ENCODE results near the gene FMO2. TPM values are rescaled to one million over a fixed set of nuclear protein-coding genes. Genes with fewer than 3 reads are reported as not detected.

The FMO2 gene
- total RNA-seq, 1 donor from 2014 or later: not detected

DNA sequence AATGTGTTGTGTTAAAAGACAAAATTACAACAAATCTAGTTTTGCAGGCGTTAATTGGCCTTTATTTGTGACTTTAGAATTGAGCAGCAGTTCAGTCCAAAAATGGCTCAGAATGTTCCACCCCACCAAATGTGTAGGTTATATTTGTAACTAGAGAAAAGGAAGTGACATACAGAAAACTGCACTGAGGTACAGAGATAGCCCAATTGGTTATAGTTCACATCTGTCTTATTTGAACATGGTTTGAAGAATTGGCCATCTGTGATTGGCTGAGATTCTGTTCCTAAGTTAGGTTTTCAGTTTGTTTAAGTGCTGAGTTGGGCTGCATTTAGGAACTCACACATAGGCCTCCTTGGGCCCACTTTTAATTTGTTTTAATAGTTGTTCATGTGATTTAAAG is 12.0 kb upstream of the FMO2 start:
- no peak for DNase-seq (ENCODE audit: low read depth)

DNA sequence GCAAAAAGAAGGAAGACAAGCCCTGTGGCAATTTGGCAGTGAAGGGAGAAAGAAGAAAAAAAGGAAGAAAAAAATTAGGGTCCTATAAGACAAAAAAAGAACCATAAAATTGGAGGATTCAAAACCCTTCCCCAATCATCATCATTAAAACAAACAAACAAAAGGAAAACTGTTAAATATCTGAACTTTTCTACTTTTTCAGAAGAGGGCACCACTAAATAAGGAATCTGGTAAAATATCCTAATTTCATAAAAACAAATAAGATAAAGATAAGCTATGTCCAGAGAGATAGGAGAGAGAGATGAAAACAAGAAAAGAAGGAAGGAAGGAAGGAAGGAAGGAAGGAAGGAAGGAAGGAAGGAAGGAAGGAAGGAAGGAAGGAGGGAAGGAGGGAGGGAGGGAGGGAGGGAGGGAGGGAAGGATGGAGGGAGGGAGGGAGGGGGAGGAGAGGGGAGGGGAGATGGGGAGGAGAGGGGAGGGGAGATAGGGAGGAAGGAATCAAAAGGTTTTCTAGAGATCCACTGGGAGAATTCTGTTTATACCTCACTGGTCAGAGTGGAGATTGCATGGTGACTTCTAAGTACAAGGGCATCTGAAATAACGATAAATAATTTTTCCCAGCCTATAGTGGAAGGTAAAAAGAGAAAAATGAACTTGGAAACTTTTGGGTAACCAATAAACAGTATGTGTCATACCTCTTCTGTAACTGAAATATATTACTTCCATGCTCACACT is 10.4 kb upstream of the FMO2 start:
- DNase-seq (ENCODE audit: low read depth): no peak

DNA sequence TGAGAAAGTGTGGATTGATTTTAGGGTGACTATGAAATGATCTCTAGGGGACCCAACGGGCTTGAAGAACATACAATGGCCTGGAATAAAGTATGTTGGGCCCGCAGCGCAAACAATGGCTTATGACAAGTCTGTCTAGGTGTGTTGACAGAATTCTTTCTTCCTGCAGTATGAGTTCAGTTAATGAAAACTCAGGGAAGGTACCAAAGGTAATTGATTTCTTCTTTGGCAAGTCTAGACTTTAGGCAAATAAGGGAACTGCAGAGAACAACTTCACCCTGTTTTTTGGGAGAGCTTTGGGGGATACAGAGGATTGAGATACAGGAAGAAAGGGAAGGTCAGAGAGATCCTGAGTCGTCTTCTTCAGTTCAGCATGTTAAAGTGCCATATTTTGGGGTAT is 7.8 kb upstream of the FMO2 start:
- no peak for DNase-seq (ENCODE audit: low read depth)

DNA sequence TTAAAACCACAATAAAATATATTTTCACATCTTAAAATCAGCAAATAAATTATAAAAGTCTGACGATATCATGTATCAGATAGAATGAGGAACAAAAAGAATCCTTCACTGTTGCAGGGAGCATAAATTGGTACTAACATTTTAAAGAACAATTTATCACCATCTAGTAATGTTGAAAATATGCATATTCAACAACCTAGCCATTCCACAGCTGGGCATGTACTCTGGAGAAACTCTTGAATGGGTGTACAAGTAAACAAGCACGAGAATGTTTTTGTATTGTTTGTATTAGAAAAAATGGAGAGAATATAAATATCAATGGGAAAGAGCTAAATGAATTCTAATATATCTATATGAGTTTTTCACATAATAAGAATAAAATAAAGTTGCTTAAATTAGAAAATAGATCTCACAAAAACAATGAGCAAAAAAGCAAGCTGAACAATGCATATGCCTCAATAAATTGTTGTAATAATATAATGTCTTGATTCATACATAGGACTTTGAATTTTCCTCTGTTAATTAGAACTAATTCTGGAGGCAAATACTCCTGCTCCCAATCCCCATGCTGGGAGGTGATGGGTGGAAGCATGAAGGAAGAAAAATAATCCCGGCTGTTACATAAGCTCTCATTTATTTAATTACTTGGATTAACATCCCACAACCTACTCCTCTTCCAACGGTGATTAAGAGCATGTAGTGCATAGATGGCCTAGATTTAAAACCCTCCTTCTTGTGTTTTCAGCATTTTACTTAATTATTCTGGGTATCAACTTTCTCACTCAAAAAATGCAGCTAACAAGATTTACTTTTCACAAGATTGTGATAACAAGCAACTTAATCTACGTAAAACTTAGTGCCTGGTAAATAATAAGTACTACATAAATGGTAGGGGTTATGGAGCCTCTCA is 5.5 kb upstream of the FMO2 start:
- DNase-seq (ENCODE audit: low read depth): no peak

DNA sequence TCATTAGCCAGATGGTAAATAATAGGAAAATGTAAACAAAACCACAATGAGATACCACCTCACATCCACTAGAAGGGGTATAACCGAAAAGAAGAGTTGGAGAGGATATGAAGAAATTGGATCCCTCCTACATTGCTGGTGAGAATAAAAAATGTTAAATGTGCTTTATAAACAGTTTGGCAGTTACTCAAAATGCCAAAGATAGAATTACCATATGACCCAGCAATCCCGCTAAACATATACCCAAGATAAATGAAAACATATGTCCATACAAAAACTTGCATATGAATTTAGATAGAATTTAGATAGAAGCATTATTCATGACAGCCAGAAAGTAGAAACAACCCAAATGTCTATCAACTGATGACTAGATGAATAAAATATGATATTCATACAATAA is 4.4 kb upstream of the FMO2 start:
- no peak for DNase-seq (ENCODE audit: low read depth)

DNA sequence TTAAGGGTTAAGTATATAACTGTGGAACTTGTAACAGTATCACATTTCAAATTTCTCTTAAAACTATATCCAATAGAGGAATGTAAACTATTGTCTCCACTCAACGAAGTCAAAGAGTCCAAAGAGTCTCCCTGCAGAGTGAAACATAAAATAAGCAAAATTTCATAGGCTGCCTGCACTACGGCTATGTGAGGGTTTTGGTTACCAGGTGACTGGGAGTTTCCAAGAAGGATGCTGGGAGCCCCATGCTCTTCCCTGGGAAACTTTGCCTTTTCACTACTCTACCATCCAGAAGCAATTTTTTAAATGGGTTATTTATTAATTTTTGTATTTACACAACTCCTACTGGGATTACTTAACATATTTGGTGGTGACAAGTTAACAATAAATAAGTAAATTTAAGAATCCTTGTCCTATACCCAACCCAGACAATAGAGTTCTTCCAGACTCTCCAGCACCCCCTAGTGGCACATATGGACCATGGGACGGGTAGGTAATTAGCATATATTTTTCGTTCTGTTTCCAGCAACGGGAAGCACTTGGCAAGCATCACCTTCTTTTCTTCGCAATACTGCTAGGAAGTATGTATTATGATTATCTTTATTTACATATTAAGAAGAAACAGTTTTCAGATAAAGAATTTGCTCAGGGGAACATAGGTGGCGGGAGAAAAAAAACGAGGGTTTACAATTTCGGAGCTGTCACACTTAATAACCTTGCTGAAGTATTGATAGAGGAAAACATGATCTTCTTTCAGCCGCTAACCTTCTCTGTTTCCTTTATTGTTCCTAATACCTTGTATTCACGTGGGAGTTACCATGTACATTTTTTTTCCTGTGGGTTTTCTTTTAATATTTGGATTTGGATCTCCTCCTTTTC is 3.5 kb downstream of the FMO2 start:
- peak; percentile 58 for DNase-seq (ENCODE audit: low read depth)

DNA sequence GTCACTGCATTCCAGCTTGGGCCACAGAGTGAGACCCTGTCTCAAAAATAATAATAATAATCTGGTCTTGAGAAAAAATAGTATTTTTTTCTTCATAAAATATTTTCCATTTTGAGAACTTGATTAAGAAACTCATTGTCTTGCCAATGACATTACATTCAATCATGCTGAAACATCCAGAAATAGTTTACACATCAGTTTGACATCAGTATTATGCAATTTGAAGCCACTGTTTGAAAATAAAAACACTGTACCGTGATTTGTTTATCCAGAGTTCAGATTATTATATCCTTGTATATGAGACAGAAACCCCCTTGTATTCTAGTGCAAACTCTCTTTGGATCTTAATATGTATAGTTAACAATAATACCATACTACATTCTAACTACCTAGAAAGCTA is 6.9 kb downstream of the FMO2 start:
- DNase-seq (ENCODE audit: low read depth): no peak

DNA sequence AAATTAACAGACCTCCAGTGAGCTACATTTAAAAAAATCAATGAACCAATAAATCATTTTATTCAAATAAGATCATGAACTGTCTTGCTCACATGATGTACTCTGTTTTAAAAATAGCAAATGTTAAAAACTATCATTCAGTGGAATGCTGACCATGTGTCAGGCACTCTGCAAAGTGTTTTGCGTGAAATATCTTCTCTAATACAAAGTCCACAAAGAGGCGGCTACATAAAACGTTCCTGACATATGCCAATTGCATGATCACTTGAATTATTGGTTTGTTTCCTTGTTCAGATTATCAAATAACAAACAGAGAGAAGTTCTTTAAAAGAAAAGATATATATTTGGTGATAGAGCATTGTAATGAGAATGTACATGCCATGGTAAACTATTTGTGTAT is 10.7 kb downstream of the FMO2 start:
- no peak for DNase-seq (ENCODE audit: low read depth)

DNA sequence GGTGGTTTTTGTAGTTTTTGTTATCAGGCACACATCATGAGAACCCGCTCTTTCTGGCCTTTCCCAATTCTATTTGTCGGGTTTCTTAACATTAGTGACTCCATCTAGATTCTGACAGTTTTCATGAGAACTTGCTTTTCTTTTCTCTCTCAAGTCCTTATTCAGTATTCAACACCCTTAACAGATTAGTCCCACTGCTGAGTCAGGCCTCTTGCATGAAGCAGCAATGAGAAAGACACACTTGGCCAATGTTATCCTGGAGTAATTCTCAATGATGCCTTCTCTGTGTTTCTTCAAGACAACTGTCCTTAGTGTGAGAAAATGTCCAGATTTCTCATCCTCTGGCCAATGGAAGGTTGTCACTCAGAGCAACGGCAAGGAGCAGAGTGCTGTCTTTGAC is 11.3 kb downstream of the FMO2 start:
- no peak for DNase-seq (ENCODE audit: low read depth)

DNA sequence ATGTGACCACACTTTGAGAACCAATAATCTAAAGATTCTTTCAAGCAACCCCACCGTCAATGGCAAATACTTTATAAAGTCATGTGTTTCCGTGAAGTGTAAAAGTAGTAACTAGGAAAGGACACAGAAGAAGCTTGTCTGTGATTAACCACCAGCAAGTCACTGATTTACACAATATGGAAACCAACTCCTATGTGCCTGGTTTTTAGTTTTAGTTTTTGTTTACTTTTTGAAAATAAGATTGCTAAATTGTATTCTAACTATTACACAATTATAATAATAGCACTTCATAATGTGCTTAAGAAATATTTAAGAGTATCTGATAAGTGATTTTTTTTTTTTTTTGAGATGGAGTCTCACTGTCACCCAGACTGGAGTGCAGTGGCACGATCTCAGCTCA is 13.0 kb downstream of the FMO2 start:
- DNase-seq (ENCODE audit: low read depth): no peak

DNA sequence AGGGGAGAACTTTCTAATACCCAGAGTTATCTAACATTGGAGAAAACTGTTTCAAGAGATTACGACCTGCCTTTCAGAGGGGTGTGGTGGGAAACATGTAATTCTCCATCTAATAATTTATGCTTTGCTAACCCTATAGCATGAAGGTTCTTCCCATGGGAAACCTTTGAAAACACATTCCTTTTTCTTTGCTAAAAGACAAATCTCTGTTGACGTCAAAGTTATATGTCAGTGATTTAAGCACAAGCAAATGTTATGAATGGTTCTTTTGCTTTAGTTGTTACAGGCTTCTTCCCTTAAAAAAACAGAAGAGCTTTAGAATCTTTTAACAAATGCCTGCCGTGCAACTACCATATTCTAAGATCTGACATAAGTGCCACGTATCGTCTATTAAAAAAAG is 19.2 kb downstream of the FMO2 start:
- DNase-seq (ENCODE audit: low read depth): no peak

DNA sequence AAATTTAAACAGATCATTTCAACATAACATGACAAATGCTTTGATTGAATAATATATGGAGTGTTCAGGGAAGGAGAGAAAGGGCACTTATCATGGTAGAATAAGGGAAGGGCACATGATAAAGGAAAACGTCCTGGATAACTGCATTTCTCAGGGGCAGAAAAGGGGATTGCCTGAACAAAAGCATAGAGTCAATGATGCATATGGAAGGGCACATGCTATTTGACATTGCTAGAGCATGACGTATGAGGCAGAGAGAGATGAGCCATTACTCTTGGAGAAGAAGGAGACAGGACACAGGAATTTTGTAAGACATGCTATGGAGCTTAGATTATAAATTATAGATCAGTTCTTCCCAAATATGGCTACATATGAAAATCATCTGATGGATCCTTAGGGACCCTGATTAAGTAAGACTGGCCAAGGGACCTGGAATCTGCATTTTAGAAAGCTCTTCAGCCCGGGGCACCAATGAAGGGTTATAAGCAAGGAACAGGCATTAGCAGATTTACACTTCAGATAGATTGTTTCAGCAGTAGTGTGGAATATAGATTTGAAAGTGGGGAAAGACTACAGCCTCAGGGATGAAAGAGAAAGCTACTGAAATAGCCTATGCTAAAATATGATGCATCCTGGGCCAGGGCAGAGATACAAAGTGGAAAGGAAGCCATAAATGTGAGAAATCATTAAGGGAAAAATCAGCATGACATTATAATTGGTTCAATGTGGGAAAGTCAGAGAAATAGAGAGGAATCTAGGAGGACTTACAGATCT is 21.3 kb downstream of the FMO2 start:
- no peak for DNase-seq (ENCODE audit: low read depth)

DNA sequence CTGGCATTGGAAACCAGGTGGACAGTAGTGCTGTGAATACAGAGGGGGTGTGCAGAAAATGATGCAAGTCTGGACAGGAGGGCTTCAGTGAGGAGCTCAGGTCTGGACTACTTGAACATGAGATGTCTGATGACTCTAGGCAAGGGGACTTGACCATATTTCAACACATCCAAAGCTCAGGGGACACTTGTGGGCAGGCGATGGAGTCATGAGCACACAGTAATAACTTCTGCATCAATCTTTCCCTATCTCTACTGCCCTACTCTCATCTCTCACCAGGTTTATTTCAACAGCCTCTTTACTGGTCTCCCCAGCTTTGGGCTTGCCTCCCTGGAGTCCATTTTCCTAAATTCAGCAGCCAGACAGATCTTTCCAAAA is 21.9 kb downstream of the FMO2 start:
- no peak for DNase-seq (ENCODE audit: low read depth)

DNA sequence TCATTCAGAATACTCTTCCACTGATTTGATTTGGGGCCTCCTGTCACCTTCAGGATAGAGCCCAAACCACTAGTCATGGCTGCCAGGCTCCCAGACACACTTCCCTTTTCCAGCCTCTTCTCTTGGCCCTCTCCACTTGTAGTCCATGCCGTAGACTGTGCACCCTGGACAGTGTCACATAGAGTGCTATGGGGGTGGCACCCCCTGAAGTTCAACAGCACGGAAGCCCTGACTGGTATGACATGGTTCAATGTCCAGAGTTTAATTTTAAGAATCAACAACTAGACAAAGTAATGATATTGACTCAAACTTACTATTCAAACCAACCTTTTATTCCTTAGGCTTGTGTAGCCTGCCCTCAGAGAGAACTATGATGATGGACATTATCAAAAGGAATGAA is 22.3 kb downstream of the FMO2 start:
- DNase-seq (ENCODE audit: low read depth): no peak

DNA sequence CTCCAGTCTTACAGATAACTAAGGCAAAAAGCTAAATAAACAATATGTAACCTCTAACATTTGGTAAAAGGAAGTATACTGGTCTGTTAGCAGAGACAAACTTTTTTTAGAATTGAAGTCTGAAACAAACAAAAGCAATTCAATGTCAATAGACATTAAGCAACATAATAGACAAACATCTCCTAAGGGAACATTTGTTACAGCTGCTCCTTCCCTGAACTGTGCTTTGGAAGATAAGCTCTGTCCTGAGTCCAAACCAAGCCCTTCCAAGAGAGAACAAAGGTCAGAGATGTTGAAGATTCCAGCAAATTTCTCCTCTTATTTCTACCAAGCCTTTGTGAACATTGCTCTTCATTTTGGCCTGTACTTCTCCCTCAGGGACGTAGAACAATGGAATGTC is 25.3 kb downstream of the FMO2 start:
- no peak for DNase-seq (ENCODE audit: low read depth)

DNA sequence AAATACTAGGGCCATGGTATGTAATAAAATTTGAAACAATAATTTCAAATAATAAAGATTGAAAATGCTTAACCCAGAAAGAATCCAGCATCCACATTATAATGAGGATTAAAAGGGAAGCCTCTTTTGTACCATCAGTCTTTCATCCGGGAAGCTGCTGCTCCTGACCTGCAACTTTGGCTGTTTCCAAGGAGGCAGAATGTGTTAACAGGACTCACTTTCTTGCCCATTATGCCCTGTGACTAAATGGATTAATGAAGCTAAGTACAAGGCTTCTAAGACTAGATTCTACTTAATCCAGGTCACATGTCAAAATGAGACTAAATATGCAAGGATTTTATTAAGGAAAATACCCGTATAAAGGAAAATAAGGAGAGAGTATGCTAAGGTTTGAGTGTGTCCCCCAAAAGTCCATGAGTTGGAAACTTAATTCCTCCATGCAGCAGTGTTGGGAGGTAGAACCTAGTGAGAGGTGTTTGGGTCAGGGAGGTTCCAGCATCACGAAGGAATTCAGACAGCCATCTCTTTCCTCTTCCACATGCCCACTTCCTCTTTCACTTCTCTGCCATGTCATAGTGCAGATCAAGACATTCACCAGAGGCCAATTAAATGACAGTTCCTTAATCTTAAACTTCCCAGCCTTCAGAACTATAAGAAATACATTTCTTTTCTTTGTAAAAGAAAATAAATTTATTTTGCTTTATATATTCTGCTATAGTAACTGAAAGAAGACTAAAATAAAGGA is 27.7 kb downstream of the FMO2 start:
- no peak for DNase-seq (ENCODE audit: low read depth)

DNA sequence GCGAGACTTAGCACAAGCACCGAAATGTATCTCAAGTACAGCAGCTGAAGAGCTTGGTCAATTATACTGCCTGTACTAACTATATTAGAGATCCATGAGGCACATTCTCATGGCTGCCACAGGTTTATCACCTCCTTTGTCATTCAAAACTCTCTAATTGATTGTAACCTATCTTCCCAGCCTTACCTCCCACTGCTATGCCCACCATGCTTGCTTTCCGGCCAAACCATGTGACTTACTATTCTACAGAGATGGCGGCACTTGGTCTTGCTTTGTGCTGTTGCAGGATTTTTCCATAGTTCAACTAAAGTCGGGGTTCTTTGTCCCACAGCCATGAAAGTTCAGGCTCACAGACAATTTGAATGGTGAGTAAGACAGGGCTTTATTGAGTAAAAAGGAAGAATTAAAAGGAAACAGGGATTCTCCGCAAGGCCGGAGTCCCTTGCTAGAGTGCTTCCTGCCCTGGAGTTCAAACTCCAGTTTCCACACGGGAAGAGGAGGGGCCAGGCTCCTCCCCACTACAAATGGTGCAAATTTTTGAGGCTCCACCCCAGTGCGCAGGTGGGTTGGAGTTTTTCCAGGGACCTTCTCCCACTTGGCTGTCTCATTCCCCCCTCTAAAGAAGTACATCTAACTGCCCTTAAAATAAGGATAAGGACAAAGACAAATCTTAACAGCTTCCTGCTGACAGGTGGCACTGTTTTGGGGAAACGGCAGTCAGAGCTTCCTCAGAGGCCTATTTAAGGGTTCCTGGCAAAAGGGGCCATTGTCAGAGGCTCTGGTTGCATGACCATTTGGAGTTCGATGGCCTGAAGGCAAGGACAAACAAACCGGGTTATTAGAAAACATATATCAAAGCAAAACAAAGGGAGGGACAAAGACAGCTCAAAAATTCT is 28.7 kb downstream of the FMO2 start:
- DNase-seq (ENCODE audit: low read depth): no peak

DNA sequence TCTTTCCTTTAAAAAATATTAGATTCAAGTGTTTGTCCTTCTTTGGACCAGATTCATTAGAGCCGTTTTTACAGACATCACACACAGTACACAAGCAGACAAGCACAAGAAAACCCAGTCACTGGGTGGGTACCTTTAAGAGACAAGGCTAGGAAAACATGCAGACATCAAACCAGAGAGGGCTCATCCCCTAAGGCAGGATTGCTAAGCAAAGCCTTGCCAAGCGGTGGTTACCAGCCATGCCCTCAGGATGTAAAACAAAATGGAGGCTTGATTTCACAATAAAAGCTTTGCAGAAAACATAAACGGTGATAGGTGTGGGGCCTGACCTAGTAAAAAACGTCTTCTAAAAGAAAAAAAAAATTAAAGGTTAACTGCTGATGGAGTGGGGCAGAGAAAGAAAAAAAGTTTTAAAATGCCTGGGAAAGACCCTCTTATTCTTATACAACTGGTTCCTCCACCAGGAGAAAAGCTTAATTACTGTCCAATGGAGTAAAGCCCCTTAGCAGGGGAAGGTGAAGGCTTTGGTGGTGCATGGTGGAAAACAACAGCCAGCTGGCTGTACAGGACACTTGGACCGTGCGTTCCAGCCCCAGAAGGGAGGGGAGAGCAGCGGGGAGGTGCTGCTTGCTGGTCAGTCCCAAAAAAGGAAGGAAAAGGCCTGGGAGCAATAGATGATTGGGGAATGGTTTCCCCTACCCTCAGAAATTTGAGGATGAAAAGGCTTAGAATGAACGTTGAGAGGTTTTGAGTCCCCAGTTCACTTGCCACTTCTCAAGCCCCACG is 32.8 kb downstream of the FMO2 start:
- no peak for DNase-seq (ENCODE audit: low read depth)

DNA sequence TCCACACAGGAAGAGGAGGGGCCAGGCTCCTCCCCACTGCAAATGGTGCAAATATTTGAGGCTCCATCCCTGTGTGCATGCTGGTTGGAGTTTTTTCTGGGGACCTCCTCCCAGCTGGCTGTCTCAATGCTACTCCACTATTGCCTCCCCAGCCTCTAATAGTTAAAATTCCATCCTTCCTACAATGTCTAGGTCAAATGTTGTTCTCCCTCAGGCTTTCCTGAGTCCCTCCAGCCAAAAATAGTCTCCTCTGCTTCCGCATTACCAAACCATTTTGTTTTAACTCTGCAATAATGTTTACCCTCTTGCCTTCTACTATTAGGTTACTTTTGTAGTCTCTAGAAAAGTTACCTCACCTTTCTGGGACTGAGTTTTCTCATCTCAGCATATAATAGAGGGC is 33.6 kb downstream of the FMO2 start:
- DNase-seq (ENCODE audit: low read depth): no peak

Data from renal cortical epithelial cell (primary cell).